Measurements from ENCODE around the gene NUDCD3. TPM values are rescaled to one million over a fixed set of nuclear protein-coding genes. Genes with fewer than 3 reads are reported as not detected.

The NUDCD3 gene
- total and polyA plus RNA-seq, 4 donors = 15.4 to 30.7 (median 24.3) TPM

DNA sequence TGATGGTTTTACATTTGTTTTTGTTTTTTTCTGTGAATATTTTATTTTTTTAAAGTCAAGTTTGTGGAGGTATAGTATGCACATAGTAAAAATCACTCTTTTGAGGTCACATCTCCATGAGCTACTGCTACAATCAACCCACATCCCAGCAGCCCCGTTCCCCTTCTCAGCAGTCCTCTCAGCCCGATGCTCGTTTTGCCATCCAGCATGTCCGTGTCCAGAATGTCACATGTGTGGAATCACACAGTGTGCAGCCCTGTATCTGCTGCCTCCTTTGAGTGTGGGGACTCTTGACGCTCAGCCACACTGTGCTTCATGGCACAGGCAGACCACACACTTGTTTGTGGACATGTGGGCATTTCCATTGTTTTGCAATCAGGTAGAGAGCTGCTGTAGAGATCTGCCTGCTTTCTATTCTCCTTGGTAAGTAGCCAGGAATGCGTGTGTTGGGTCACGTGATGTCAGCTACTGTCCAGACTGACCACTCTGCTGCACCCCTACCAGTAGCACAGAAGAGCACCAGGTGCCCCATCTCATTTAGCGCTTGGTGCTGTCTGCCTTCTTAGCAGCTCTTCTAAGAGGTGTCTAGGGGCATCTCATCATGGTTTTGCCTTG is 93.4 kb downstream of the NUDCD3 start:
- peaks cover 0 to 23% (median 11%) of the 10 kb centered on the region in 4 donors for H3K36me3 ChIP-seq (ENCODE audit: control insufficient read depth in 4 of 4, insufficient read depth in 3 of 4, low read depth in 1 of 4, low read length in 3 of 4)

More for the DNA sequence above, 93.4 kb downstream of the NUDCD3 start:
- WGBS = 80% methylated on average over 8 of the region's 8 CpGs
- Histone ChIP-seq H3K27ac (ENCODE audit: low read depth in 1 of 2, low read length in 2 of 2) (no peak overlapping the region), H3K4me1 (ENCODE audit: control insufficient read depth in 4 of 4, insufficient read depth in 4 of 4, low read length in 3 of 4) (peaks cover 0 to 4% (median 0%) of the 10 kb centered on the region in 4 donors), H3K9ac (ENCODE audit: low read depth in 1 of 2, low read length in 2 of 2) (no peak overlapping the region), H3K27me3 (ENCODE audit: control insufficient read depth in 4 of 4, insufficient read depth in 4 of 4, low read length in 3 of 4) (no peaks in the 10 kb centered on the region), H3K4me3 (ENCODE audit: low read depth in 1 of 3, low read length in 3 of 3) (no peak overlapping the region), H3K9me3 (ENCODE audit: control insufficient read depth in 4 of 4, low read length in 3 of 4) (no peaks in the 10 kb centered on the region)
- no peak for TF ChIP-seq YY1 (IDR thresholded peaks at IDR 0.05)
- TF ChIP-seq HNF4G (IDR thresholded peaks at IDR 0.05) = no peak
- TF ChIP-seq RXRA (IDR thresholded peaks at IDR 0.05) = no peak
- TF ChIP-seq FOXA1 (IDR thresholded peaks at IDR 0.05) = no peak
- TF ChIP-seq SP1 (IDR thresholded peaks at IDR 0.05) = no peak
- TF ChIP-seq, protein P1, sequence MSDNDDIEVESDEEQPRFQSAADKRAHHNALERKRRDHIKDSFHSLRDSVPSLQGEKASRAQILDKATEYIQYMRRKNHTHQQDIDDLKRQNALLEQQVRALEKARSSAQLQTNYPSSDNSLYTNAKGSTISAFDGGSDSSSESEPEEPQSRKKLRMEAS (IDR thresholded peaks at IDR 0.05) = no peak
- TF ChIP-seq, protein P2, sequence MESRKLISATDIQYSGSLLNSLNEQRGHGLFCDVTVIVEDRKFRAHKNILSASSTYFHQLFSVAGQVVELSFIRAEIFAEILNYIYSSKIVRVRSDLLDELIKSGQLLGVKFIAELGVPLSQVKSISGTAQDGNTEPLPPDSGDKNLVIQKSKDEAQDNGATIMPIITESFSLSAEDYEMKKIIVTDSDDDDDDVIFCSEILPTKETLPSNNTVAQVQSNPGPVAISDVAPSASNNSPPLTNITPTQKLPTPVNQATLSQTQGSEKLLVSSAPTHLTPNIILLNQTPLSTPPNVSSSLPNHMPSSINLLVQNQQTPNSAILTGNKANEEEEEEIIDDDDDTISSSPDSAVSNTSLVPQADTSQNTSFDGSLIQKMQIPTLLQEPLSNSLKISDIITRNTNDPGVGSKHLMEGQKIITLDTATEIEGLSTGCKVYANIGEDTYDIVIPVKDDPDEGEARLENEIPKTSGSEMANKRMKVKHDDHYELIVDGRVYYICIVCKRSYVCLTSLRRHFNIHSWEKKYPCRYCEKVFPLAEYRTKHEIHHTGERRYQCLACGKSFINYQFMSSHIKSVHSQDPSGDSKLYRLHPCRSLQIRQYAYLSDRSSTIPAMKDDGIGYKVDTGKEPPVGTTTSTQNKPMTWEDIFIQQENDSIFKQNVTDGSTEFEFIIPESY (IDR thresholded peaks at IDR 0.05) = no peak
- TF ChIP-seq JUND (IDR thresholded peaks at IDR 0.05) = no peak
- TF ChIP-seq FOXA2 (IDR thresholded peaks at IDR 0.05) = no peak
- TF ChIP-seq, protein P3, sequence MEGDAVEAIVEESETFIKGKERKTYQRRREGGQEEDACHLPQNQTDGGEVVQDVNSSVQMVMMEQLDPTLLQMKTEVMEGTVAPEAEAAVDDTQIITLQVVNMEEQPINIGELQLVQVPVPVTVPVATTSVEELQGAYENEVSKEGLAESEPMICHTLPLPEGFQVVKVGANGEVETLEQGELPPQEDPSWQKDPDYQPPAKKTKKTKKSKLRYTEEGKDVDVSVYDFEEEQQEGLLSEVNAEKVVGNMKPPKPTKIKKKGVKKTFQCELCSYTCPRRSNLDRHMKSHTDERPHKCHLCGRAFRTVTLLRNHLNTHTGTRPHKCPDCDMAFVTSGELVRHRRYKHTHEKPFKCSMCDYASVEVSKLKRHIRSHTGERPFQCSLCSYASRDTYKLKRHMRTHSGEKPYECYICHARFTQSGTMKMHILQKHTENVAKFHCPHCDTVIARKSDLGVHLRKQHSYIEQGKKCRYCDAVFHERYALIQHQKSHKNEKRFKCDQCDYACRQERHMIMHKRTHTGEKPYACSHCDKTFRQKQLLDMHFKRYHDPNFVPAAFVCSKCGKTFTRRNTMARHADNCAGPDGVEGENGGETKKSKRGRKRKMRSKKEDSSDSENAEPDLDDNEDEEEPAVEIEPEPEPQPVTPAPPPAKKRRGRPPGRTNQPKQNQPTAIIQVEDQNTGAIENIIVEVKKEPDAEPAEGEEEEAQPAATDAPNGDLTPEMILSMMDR (IDR thresholded peaks at IDR 0.05; ENCODE audit: low read depth, low read length, missing input control) = no peak
- no peak for TF ChIP-seq HNF4A (conservative IDR thresholded peaks at IDR 0.05)
- no peak for TF ChIP-seq TAF1 (conservative IDR thresholded peaks at IDR 0.05)
- no peak for TF ChIP-seq RAD21 (IDR thresholded peaks at IDR 0.05)
- TF ChIP-seq NR2F2 (IDR thresholded peaks at IDR 0.05) = no peak
- TF ChIP-seq EGR1 (IDR thresholded peaks at IDR 0.05; ENCODE audit: low read depth in 2 of 2) = no peak
- TF ChIP-seq GABPA (IDR thresholded peaks at IDR 0.05 in 1 of 2, conservative IDR thresholded peaks at IDR 0.05 in 1 of 2) = no peak
- TF ChIP-seq, protein P4, sequence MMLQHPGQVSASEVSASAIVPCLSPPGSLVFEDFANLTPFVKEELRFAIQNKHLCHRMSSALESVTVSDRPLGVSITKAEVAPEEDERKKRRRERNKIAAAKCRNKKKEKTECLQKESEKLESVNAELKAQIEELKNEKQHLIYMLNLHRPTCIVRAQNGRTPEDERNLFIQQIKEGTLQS (IDR thresholded peaks at IDR 0.05) = no peak
- TF ChIP-seq, protein P5, sequence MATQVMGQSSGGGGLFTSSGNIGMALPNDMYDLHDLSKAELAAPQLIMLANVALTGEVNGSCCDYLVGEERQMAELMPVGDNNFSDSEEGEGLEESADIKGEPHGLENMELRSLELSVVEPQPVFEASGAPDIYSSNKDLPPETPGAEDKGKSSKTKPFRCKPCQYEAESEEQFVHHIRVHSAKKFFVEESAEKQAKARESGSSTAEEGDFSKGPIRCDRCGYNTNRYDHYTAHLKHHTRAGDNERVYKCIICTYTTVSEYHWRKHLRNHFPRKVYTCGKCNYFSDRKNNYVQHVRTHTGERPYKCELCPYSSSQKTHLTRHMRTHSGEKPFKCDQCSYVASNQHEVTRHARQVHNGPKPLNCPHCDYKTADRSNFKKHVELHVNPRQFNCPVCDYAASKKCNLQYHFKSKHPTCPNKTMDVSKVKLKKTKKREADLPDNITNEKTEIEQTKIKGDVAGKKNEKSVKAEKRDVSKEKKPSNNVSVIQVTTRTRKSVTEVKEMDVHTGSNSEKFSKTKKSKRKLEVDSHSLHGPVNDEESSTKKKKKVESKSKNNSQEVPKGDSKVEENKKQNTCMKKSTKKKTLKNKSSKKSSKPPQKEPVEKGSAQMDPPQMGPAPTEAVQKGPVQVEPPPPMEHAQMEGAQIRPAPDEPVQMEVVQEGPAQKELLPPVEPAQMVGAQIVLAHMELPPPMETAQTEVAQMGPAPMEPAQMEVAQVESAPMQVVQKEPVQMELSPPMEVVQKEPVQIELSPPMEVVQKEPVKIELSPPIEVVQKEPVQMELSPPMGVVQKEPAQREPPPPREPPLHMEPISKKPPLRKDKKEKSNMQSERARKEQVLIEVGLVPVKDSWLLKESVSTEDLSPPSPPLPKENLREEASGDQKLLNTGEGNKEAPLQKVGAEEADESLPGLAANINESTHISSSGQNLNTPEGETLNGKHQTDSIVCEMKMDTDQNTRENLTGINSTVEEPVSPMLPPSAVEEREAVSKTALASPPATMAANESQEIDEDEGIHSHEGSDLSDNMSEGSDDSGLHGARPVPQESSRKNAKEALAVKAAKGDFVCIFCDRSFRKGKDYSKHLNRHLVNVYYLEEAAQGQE (IDR thresholded peaks at IDR 0.05) = no peak
- no peak for DNase-seq (ENCODE audit: low spot score)

All from liver (tissue), 9 donors.